ENCODE results near the gene USP1. TPM values are rescaled to one million over a fixed set of nuclear protein-coding genes. Genes with fewer than 3 reads are reported as not detected.
A peak's percentile ranks its signal among the peaks of the same experiment; 100 is the strongest.

USP1 gene
- total and polyA plus RNA-seq, 2 of the 4 experiments (the other 2 are of a cell fraction), result 7.5 to 9.7 TPM

GRCh38 chr1:62444701-62445100 is 7.9 kb downstream of the USP1 start:
- H3K18ac ChIP-seq (ENCODE audit: low read depth, low read length), result no peak overlapping the region
- dilution Hi-C loops (cut with HindIII; ENCODE audit: low sequenced_read_pairs, unreplicated experiment) (no loop called here), in situ Hi-C loops (cut with MboI; ENCODE audit: low sequenced_read_pairs) (no loop called here), intact Hi-C loops (cut with micrococcal nuclease) (no loop called here)
- H3K9ac ChIP-seq (ENCODE audit: low read depth, low read length), result no peak overlapping the region
- no peak overlapping the region for H2BK20ac ChIP-seq (ENCODE audit: low read depth, low read length)
- TF ChIP-seq CHD1 (IDR thresholded peaks at IDR 0.05; ENCODE audit: low read depth, low read length), result no peak
- no peak for TF ChIP-seq MXI1 (IDR thresholded peaks at IDR 0.05; ENCODE audit: borderline replicate concordance, low read depth, low read length)
- no peak for TF ChIP-seq NFE2L2 (IDR thresholded peaks at IDR 0.05; ENCODE audit: low read depth, low read length)
- H3K4me3 ChIP-seq (ENCODE audit: insufficient read depth, low read depth, low read length), result no peak overlapping the region
- H3K14ac ChIP-seq (replicated peaks; ENCODE audit: low read depth, low read length), result no peak overlapping the region
- H3K27ac ChIP-seq (ENCODE audit: insufficient read depth, low read length), result no peak overlapping the region
- H4K20me1 ChIP-seq (ENCODE audit: insufficient read depth, low read length), result no peaks in the 10 kb centered on the region
- no peak overlapping the region for H3K4me2 ChIP-seq (ENCODE audit: low read depth, low read length)
- ChIA-PET CTCF (no interaction called here), POLR2A (ENCODE audit: unreplicated experiment) (no interaction called here)
- ATAC-seq (ENCODE audit: low read depth) (no peak), DNase-seq (no peak)
- H2AK9ac ChIP-seq (replicated peaks; ENCODE audit: low read depth, low read length, poor library complexity), result no peak overlapping the region
- no CpG with 5 or more reads among the region's 1 CpG for WGBS, 2 experiments (ENCODE audit: extremely low coverage in 2 of 2, insufficient read length in 1 of 2)
- no peaks in the 10 kb centered on the region for H3K4me1 ChIP-seq (ENCODE audit: control insufficient read depth, insufficient read depth, low read length)
- no peak overlapping the region for H4K5ac ChIP-seq (ENCODE audit: low read depth, low read length)
- H3K9me3 ChIP-seq (ENCODE audit: control insufficient read depth, insufficient read depth, low read length), result no peaks in the 10 kb centered on the region
- H2AFZ ChIP-seq (replicated peaks; ENCODE audit: low read length, poor library complexity), result no peak overlapping the region
- BruUV-seq (replicated peaks), result TSS peak; percentile 85
- H2BK120ac ChIP-seq (ENCODE audit: low read depth, low read length), result no peak overlapping the region
- no peak overlapping the region for H3K23ac ChIP-seq (ENCODE audit: low read depth, low read length)
- no peak overlapping the region for H2BK15ac ChIP-seq (ENCODE audit: low read depth, low read length)
- H2AK5ac ChIP-seq (ENCODE audit: low read depth, low read length), result no peak overlapping the region
- H3K27me3 ChIP-seq (ENCODE audit: control insufficient read depth, insufficient read depth, low read length), result no peaks in the 10 kb centered on the region
- no peak overlapping the region for H3K4ac ChIP-seq (ENCODE audit: low read depth, low read length)
- no peak overlapping the region for H4K91ac ChIP-seq (ENCODE audit: insufficient read depth, low read depth, low read length)
- no peak overlapping the region for H4K8ac ChIP-seq (ENCODE audit: low read depth in 2 of 2, low read length in 2 of 2)
- no peak overlapping the region for H2BK5ac ChIP-seq (ENCODE audit: low read depth, low read length, poor library complexity, severe bottlenecking)
- H3K79me1 ChIP-seq (ENCODE audit: low read depth in 1 of 2, low read length in 2 of 2), result peaks cover 10 to 20% of the 10 kb centered on the region in 2 experiments
- H3K56ac ChIP-seq (ENCODE audit: extremely low read depth, insufficient read depth, low read length), result no peak overlapping the region
- H3K9me1 ChIP-seq (ENCODE audit: insufficient read depth, low read length), result peaks cover 2% of the 10 kb centered on the region; the same call in 1 of the 2 replicates
- H3K36me3 ChIP-seq (ENCODE audit: control insufficient read depth, insufficient read depth, low read length), result peaks cover 18% of the 10 kb centered on the region

All from IMR-90 (cell line).